Measurements from ENCODE around the gene KRTAP5-11.
"Not testable (repeated sequence)": the region's sequence is repeated elsewhere in the genome, so short reads cannot be mapped to it uniquely, and the experiment has no call there.

Gene KRTAP5-11

GRCh38 chr11:71582309-71582895 is at the start of gene KRTAP5-11:
Gene KRTAP5-11, minus strand, starts transcription at chr11:71582875. Its CDS starts 38 bp downstream, at chr11:71582837.
- DNase-seq, result no peak

- not testable (repeated sequence) for DNase-seq
Observed at GRCh38 chr11:71631551-71631950, 48.9 kb upstream of the KRTAP5-11 start.

- not testable (repeated sequence) for DNase-seq
Observed at GRCh38 chr11:71630071-71630470, 47.4 kb upstream of the KRTAP5-11 start.

- DNase-seq, result not testable (repeated sequence)
Observed at GRCh38 chr11:71628943-71629342, 46.3 kb upstream of the KRTAP5-11 start.

GRCh38 chr11:71623226-71623625 is 40.6 kb upstream of the KRTAP5-11 start:
- DNase-seq, result not testable (repeated sequence)

GRCh38 chr11:71622561-71622960 is 39.9 kb upstream of the KRTAP5-11 start:
- DNase-seq, result not testable (repeated sequence)

- DNase-seq, result not testable (repeated sequence)
Observed at GRCh38 chr11:71615003-71615402, 32.3 kb upstream of the KRTAP5-11 start.

- DNase-seq, result not testable (repeated sequence)
Observed at GRCh38 chr11:71614366-71614917, 31.8 kb upstream of the KRTAP5-11 start.

GRCh38 chr11:71613931-71614330 is 31.3 kb upstream of the KRTAP5-11 start:
- DNase-seq, result not testable (repeated sequence)

- not testable (repeated sequence) for DNase-seq
Observed at GRCh38 chr11:71611218-71611910, 28.7 kb upstream of the KRTAP5-11 start.

- not testable (repeated sequence) for DNase-seq
Observed at GRCh38 chr11:71608272-71608671, 25.6 kb upstream of the KRTAP5-11 start.

GRCh38 chr11:71607520-71608216 is 25.0 kb upstream of the KRTAP5-11 start:
- not testable (repeated sequence) for DNase-seq

GRCh38 chr11:71606853-71607519 is 24.3 kb upstream of the KRTAP5-11 start:
- DNase-seq, result not testable (repeated sequence)

- DNase-seq, result not testable (repeated sequence)
Observed at GRCh38 chr11:71604798-71605488, 22.3 kb upstream of the KRTAP5-11 start.

- not testable (repeated sequence) for DNase-seq
Observed at GRCh38 chr11:71603221-71603620, 20.5 kb upstream of the KRTAP5-11 start.

GRCh38 chr11:71589546-71589920 is 6.9 kb upstream of the KRTAP5-11 start:
- not testable (repeated sequence) for DNase-seq

GRCh38 chr11:71588822-71589545 is 6.3 kb upstream of the KRTAP5-11 start:
- DNase-seq, result not testable (repeated sequence)

GRCh38 chr11:71588314-71588713 is 5.6 kb upstream of the KRTAP5-11 start:
- not testable (repeated sequence) for DNase-seq

GRCh38 chr11:71585673-71586072 is 3.0 kb upstream of the KRTAP5-11 start:
- not testable (repeated sequence) for DNase-seq

- not testable (repeated sequence) for DNase-seq
Observed at GRCh38 chr11:71582969-71583368, 294 bp upstream of the KRTAP5-11 start.

GRCh38 chr11:71581826-71582225 is 849 bp downstream of the KRTAP5-11 start:
- DNase-seq, result no peak
